HEK293 (cell line): ENCODE data around the gene CACHD1.

Experiments
- GLI4 ChIP-seq: fragments of 450-650 bp; formaldehyde crosslinking; IDR thresholded peaks from 2 replicates; pipeline ENCODE4 v1.5.1; 2016; ENCODE audit warnings: missing biosample characterization, missing genetic modification characterization
- HOXA7 ChIP-seq: sonication (generic); formaldehyde crosslinking; IDR thresholded peaks from 2 replicates; pipeline ENCODE4 v1.8.1; 2022; ENCODE audit warnings: missing genetic modification reagents, borderline replicate concordance
- ZNF24 ChIP-seq: fragments of 450-650 bp; formaldehyde crosslinking; IDR thresholded peaks from 2 replicates; pipeline ENCODE4 v1.5.1; 2016; ENCODE audit warnings: missing biosample characterization, missing genetic modification characterization

DNA sequence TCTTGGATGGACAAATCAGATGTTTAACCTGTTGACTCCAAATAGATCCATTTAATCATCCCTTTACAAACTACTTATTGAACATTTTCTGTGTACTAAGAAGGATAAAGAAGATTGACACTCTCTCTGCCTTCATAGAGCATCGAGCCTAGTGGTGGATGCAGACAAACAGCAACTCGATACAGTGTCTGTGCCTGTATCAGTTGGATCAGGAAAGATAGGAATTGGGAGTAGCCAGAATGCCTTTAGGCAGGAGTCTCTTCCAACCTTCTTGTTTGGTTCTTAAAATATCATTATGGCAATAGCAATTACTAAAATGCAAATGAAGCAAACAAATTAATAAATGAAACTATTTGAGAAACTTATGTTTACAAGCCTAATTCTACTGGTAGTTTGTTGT lies 185.9 kb downstream of the CACHD1 start:
- TF ChIP-seq ZNF24 (tag by site-specific recombination) (no peak), GLI4 (tag by site-specific recombination) (no peak), HOXA7 (CRISPR knock-in tag) (no peak)
